Upper lobe of right lung (tissue), 1 donor: ENCODE data around the gene NFKB2. TPM values are rescaled to one million over a fixed set of nuclear protein-coding genes. Genes with fewer than 3 reads are reported as not detected.

ENCODE experiments used
- ATAC-seq: fragments of 200-7000 bp; cut with Tn5 transposase; one replicate; pipeline ENCODE4 v1.9.1; 2020; ENCODE audit warnings: mild to moderate bottlenecking, moderate library complexity
- DNase-seq: peaks from one replicate; pipeline ENCODE4 v3.0.0-alpha.2; 2020
- H3K27ac ChIP-seq: fragments of 200-600 bp; one replicate; pipeline ENCODE4 v1.8.0; 2022
- H3K27me3 ChIP-seq: fragments of 200-600 bp; one replicate; pipeline ENCODE4 v1.8.0; 2022; ENCODE audit warnings: mild to moderate bottlenecking
- H3K36me3 ChIP-seq: fragments of 200-600 bp; one replicate; pipeline ENCODE4 v1.8.0; 2022
- H3K4me1 ChIP-seq: fragments of 200-600 bp; one replicate; pipeline ENCODE4 v1.8.0; 2022
- H3K4me3 ChIP-seq: fragments of 200-600 bp; one replicate; pipeline ENCODE4 v1.8.0; 2022; ENCODE audit warnings: mild to moderate bottlenecking
- H3K9me3 ChIP-seq: fragments of 200-600 bp; one replicate; pipeline ENCODE4 v1.8.0; 2022
- intact Hi-C: fragments of 100-400 bp; cut with DNase I; formaldehyde crosslinking; loops from one replicate; pipeline ENCODE4 v1.11.0; 2022
- total RNA-seq: library from RNA; stranded (reverse); fragmentation: NEBNext Ultra II Directional; extraction: Animal tissue kit (Norgen Biotek cat#: 25700); gene quantifications from one replicate; pipeline ENCODE4 v1.2.1, GENCODE V29; 2021
- TF ChIP-seq, protein P1 (sequence below): fragments of 200-600 bp; IDR thresholded peaks from one replicate; pipeline ENCODE4 v1.8.0; 2022; ENCODE audit warnings: antibody characterized with exemption
- donor health status: DM: no; HTN: yes; CAD: no; lungs with severe emphysema.

NFKB2 gene
- total RNA-seq, 1 donor from 2014 or later: 36.8 TPM

DNA sequence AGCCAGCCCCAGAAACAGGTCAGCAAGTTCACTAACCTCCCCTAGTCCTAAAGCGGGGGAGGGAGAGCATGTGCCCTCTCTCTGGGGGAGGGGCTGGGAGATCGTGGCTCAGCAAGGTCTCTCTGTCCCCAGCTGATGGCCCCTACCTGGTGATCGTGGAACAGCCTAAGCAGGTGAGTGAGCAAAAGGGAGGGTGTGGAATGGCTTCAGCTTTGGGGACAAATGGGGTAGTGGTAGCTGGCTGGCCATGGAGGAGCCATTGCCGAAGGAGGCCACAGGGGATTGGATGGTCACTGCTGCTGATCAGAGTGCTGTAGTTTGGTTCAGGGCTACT lies 779 bp downstream of the NFKB2 start:
- ATAC-seq (no peak), DNase-seq (no peak)
- Histone ChIP-seq H3K9me3 (no peaks in the 10 kb centered on the region), H3K36me3 (peaks cover 18% of the 10 kb centered on the region), H3K27me3 (no peaks in the 10 kb centered on the region), H3K27ac (peak overlapping the region; percentile 98), H3K4me1 (peaks cover 33% of the 10 kb centered on the region), H3K4me3 (peak overlapping the region; percentile 87)
- TF ChIP-seq, protein P1, sequence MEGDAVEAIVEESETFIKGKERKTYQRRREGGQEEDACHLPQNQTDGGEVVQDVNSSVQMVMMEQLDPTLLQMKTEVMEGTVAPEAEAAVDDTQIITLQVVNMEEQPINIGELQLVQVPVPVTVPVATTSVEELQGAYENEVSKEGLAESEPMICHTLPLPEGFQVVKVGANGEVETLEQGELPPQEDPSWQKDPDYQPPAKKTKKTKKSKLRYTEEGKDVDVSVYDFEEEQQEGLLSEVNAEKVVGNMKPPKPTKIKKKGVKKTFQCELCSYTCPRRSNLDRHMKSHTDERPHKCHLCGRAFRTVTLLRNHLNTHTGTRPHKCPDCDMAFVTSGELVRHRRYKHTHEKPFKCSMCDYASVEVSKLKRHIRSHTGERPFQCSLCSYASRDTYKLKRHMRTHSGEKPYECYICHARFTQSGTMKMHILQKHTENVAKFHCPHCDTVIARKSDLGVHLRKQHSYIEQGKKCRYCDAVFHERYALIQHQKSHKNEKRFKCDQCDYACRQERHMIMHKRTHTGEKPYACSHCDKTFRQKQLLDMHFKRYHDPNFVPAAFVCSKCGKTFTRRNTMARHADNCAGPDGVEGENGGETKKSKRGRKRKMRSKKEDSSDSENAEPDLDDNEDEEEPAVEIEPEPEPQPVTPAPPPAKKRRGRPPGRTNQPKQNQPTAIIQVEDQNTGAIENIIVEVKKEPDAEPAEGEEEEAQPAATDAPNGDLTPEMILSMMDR: no peak
- intact Hi-C loops: no loop called here

DNA sequence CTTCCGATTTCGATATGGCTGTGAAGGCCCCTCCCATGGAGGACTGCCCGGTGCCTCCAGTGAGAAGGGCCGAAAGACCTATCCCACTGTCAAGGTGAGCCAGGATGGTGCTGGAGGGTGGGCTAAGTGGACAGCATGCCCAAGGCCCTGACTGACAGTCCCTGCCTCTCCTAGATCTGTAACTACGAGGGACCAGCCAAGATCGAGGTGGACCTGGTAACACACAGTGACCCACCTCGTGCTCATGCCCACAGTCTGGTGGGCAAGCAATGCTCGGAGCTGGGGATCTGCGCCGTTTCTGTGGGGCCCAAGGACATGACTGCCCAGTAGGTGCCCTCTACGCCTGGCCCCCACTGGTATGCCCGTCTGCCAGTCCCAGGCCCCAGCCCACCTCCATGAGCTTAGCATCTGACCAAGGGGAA lies 1.2 kb downstream of the NFKB2 start:
- peaks cover 33% of the 10 kb centered on the region for H3K4me1 ChIP-seq
- H3K27me3 ChIP-seq: no peaks in the 10 kb centered on the region
- H3K4me3 ChIP-seq: peak overlapping the region; percentile 87
- intact Hi-C loops: no loop called here
- H3K36me3 ChIP-seq: peaks cover 23% of the 10 kb centered on the region
- DNase-seq (peak; percentile 59), ATAC-seq (no peak)
- peak overlapping the region; percentile 98 for H3K27ac ChIP-seq
- TF ChIP-seq, protein P1: no peak
- no peaks in the 10 kb centered on the region for H3K9me3 ChIP-seq

- Histone ChIP-seq H3K4me1 (peaks cover 33% of the 10 kb centered on the region), H3K4me3 (peak overlapping the region; percentile 87), H3K27me3 (no peaks in the 10 kb centered on the region), H3K36me3 (peaks cover 28% of the 10 kb centered on the region), H3K9me3 (no peaks in the 10 kb centered on the region), H3K27ac (no peak overlapping the region)
- DNase-seq (no peak), ATAC-seq (no peak)
- intact Hi-C loops: no loop called here
- TF ChIP-seq, protein P1: no peak
Measured at GRCh38 chr10:102397222-102398171, 2.0 kb downstream of the NFKB2 start.

DNA sequence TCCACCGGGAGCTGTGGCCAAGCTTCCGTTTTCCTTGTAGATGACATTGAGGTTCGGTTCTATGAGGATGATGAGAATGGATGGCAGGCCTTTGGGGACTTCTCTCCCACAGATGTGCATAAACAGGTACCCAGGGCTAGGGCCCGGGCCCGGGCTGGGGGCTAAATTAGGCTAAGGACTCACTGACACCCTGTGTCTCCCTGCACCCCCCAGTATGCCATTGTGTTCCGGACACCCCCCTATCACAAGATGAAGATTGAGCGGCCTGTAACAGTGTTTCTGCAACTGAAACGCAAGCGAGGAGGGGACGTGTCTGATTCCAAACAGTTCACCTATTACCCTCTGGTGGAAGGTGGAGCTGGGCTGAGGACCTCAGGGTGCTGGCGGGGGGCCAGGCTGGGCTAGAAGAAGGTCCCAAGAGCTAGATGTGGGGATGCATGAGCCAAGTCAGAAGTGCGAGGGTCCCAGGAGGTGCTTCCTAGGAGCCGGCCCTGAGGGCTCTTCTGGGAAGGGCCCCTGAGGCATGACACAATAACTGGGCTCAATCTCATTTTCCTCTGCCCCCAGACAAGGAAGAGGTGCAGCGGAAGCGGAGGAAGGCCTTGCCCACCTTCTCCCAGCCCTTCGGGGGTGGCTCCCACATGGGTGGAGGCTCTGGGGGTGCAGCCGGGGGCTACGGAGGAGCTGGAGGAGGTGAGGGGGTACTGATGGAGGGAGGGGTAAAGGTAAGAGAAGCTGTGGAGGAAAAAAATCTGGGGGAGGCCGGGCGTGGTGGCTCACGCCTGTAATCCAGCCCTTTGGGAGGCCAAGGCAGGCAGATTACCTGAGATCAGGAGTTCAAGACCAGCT lies 2.9 kb downstream of the NFKB2 start:
- ATAC-seq: no peak
- peaks cover 28% of the 10 kb centered on the region for H3K4me1 ChIP-seq
- H3K9me3 ChIP-seq: no peaks in the 10 kb centered on the region
- DNase-seq: peak; percentile 60
- intact Hi-C loops: no loop called here
- H3K27ac ChIP-seq: peak overlapping the region; percentile 80
- peaks cover 28% of the 10 kb centered on the region for H3K36me3 ChIP-seq
- peak overlapping the region; percentile 67 for H3K4me3 ChIP-seq
- H3K27me3 ChIP-seq: no peaks in the 10 kb centered on the region
- TF ChIP-seq, protein P1: no peak

DNA sequence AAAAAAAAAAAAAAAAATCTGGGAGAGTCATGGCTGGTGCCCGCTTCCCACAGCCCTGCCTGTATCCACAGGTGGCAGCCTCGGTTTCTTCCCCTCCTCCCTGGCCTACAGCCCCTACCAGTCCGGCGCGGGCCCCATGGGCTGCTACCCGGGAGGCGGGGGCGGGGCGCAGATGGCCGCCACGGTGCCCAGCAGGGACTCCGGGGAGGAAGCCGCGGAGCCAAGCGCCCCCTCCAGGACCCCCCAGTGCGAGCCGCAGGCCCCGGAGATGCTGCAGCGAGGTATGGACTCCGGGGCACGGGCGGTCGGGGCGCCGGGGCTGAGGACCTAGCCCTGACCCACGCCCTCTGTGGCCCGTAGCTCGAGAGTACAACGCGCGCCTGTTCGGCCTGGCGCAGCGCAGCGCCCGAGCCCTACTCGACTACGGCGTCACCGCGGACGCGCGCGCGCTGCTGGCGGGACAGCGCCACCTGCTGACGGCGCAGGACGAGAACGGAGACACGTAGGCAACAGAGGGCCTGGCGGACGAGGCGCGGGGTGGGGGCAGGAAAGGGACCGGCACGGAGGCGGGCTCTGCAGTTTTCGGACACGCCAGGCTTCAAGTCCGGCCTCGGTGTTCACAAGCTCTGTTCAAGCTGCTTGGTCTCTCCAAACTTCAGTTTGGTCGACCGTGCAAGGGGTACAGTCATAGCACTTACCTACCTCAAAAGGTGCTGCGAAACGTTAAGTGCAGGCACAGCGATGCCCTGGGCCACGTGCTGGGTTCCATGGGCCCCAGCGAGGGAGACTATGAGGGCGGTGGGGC lies 3.9 kb downstream of the NFKB2 start:
- Histone ChIP-seq H3K27ac (peak overlapping the region; percentile 80), H3K27me3 (no peaks in the 10 kb centered on the region), H3K4me3 (peak overlapping the region; percentile 67), H3K4me1 (peaks cover 24% of the 10 kb centered on the region), H3K36me3 (peaks cover 28% of the 10 kb centered on the region), H3K9me3 (no peaks in the 10 kb centered on the region)
- DNase-seq (peak; percentile 95), ATAC-seq (peak; percentile 87)
- TF ChIP-seq, protein P1: peak; percentile 95
- intact Hi-C loops: no loop called here
